ENCODE data around the gene SLC23A1. TPM values are rescaled to one million over a fixed set of nuclear protein-coding genes. Genes with fewer than 3 reads are reported as not detected.

SLC23A1 gene
- total RNA-seq, 1 donor from 2014 or later, result not detected

DNA sequence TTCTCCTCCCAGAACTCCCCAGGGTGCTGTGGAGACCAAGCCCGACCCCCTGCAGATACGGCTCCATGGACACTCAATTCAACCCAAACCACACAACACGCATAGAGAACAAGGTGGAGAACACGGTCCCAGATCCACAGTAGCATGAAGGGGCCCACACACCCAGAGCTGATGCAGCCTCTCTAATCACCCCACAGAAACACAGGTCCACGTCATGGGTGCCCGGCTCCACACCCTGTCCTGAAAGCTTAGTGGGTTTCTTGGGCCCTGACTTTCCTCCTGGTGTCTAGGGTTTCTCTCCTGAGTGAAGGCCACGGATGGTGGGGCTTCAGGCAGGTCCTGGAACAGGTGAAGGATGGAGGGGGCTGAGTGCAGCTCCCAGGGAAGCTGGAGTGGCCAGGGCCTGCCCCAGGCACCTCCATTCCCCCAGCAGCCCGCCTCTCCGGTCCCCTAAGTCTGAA lies 1.5 kb upstream of the SLC23A1 start:
- no peak overlapping the region for H3K27ac Mint-ChIP-seq (ENCODE audit: unreplicated experiment)

DNA sequence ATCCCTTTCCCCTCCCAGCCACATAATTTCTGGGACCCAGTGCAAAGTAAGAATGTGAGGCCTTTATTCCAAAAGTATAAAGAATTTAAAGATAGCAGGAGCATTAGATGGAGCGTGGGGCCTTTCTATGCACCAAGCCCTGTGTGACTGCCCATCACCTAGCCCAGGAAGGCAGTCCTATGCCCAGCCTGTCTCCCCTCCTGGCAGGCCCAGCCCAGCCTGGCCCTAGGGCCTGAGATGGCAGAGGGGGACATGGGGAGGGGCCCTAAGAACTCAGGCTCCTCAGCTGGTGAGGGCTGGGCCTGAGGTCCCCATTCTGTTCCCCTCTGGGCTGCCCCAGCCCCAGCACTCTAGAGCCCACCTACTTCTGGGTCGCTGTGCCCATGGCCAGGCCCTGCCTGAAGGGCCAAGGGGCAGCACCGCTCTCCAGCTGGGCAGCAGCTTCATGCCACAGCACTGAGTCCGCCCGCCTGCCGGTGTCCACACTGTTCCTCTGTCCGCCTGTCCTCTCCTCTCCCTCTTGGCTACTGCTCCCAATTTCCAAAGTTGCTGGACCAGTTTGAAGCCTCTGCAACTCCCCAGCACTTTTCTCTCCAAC lies 995 bp upstream of the SLC23A1 start:
- Mint-ChIP-seq H3K36me3 (ENCODE audit: low read depth) (no peaks in the 10 kb centered on the region), H3K27ac (ENCODE audit: unreplicated experiment) (no peak overlapping the region), H3K9me3 (ENCODE audit: low read depth) (no peaks in the 10 kb centered on the region), H3K4me1 (ENCODE audit: low read depth) (peaks cover 5% of the 10 kb centered on the region), H3K27me3 (ENCODE audit: low read depth) (no peaks in the 10 kb centered on the region), H3K4me3 (ENCODE audit: unreplicated experiment) (no peak overlapping the region)
- peak; percentile 84 for DNase-seq (ENCODE audit: low spot score)
- TF ChIP-seq, protein P1, sequence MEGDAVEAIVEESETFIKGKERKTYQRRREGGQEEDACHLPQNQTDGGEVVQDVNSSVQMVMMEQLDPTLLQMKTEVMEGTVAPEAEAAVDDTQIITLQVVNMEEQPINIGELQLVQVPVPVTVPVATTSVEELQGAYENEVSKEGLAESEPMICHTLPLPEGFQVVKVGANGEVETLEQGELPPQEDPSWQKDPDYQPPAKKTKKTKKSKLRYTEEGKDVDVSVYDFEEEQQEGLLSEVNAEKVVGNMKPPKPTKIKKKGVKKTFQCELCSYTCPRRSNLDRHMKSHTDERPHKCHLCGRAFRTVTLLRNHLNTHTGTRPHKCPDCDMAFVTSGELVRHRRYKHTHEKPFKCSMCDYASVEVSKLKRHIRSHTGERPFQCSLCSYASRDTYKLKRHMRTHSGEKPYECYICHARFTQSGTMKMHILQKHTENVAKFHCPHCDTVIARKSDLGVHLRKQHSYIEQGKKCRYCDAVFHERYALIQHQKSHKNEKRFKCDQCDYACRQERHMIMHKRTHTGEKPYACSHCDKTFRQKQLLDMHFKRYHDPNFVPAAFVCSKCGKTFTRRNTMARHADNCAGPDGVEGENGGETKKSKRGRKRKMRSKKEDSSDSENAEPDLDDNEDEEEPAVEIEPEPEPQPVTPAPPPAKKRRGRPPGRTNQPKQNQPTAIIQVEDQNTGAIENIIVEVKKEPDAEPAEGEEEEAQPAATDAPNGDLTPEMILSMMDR (IDR thresholded peaks at IDR 0.05), result no peak

More for the DNA sequence above, 1.5 kb upstream of the SLC23A1 start:
- Mint-ChIP-seq H3K36me3 (ENCODE audit: low read depth) (no peaks in the 10 kb centered on the region), H3K27me3 (ENCODE audit: low read depth) (no peaks in the 10 kb centered on the region), H3K4me3 (ENCODE audit: unreplicated experiment) (no peak overlapping the region), H3K9me3 (ENCODE audit: low read depth) (no peaks in the 10 kb centered on the region), H3K4me1 (ENCODE audit: low read depth) (peaks cover 5% of the 10 kb centered on the region)
- TF ChIP-seq, protein P1 (IDR thresholded peaks at IDR 0.05), result no peak
- peak; percentile 62 for DNase-seq (ENCODE audit: low spot score)

DNA sequence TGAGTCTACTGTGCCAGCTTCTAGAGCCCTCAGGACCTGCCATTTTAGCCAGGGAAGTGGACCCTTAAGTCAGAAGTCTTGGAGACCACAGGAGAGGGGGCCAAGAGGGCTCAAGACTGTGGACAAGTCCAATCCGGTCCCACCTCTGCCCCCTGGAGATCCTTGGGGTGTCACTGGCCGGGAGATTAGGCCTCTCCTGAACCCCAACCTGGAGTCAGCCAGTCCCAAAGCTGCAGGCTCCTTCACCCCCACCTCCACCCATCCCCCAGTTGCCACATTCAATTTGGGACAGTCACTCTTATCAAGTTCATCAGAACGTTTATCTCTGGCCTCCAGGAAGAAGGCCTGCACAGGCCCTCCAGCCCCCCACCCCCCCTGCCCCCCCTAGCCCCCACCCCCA lies 290 bp downstream of the SLC23A1 start:
- no peak overlapping the region for H3K27ac Mint-ChIP-seq (ENCODE audit: unreplicated experiment)
- no peaks in the 10 kb centered on the region for H3K36me3 Mint-ChIP-seq (ENCODE audit: low read depth)
- H3K27me3 Mint-ChIP-seq (ENCODE audit: low read depth), result no peaks in the 10 kb centered on the region
- DNase-seq (ENCODE audit: low spot score), result no peak
- no peaks in the 10 kb centered on the region for H3K4me1 Mint-ChIP-seq (ENCODE audit: low read depth)
- H3K9me3 Mint-ChIP-seq (ENCODE audit: low read depth), result no peaks in the 10 kb centered on the region
- no peak overlapping the region for H3K4me3 Mint-ChIP-seq (ENCODE audit: unreplicated experiment)
- TF ChIP-seq, protein P1 (IDR thresholded peaks at IDR 0.05), result no peak

DNA sequence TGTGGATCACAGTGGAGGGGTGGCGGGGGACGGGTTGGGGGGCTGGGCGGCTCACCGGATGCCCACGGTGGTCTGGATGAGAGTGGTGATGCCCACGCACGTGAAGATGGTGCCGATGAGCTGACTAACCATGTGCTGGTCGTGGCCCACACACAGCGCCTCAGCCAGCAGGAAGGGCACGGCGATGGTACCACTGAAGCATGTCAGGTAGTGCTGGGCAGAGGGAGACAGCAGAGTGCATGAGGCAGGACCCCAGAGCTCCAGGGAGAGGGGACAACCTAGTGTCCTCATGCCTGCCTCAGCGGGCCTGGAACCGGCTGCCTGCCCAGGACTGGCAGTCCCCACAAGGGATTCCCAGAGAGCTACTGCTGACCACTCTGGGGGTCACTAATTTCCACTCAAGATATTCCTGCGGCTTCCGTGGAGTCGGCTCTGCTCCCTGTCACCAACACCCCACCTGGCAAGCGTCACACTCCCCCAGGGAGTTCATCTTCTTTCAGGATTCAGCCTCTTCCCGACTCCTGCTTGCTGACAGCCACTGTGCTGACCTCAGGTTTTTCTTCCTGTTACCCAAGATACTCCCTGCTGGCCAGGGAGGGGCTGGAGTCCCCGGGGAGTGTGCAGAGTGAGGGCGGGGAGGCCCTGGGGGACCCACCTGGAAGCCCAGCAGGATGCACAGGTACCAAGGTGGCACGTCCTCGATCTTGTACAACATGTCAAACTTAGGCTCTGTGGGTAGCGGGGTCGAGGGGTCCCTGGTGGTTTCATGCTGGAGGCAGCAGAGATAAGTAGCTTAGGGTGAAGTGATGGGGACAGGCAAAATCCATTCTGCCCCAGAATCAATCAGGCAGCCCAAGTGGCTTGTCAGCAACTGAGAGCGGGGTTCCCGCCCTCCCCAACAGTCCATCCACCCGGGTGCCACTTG lies 998 bp downstream of the SLC23A1 start:
- no peak overlapping the region for H3K4me3 Mint-ChIP-seq (ENCODE audit: unreplicated experiment)
- no peaks in the 10 kb centered on the region for H3K4me1 Mint-ChIP-seq (ENCODE audit: low read depth)
- H3K9me3 Mint-ChIP-seq (ENCODE audit: low read depth), result no peaks in the 10 kb centered on the region
- H3K27ac Mint-ChIP-seq (ENCODE audit: unreplicated experiment), result no peak overlapping the region
- H3K27me3 Mint-ChIP-seq (ENCODE audit: low read depth), result no peaks in the 10 kb centered on the region
- H3K36me3 Mint-ChIP-seq (ENCODE audit: low read depth), result no peaks in the 10 kb centered on the region
- DNase-seq (ENCODE audit: low spot score), result peak; percentile 79
- TF ChIP-seq, protein P1 (IDR thresholded peaks at IDR 0.05), result no peak

DNA sequence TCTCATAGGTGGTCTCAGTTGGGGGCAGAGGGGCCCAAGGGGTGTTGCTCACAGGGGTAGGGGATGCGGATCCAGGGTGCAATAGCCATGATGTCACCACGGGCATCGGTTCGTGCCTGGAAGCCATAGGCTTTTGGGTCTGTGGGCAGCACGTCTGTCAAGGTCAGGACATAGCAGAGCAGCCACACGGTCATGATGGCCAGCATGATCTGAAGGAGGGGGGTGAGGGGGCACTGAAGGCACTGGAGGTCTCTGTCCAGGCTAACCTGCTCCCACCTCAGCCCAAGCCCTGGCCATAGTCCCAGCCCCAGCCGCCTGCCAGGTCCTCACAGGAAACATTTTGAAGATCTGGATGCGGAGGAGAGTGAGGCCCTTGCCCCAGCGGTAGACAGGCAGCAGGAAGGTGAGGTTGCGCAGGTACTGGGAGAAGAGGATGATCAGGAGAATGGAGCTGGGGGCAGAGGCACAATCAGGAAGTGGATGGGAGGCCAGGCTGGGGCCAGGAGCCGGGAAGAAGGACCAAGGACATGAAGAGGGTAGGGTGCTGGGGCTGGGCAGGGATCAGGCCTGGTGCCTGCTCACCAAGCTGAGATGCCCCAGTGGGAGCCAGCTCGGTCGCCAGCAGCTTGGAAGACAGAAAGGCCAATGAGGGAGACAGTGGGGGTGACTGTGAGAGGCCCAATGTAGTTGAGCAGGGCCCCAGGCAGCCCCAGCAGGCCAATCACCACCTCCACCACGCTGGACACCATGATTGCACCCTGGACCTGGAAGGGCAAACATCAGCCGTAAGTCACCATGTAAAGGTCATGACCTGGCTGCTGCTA lies 3.3 kb downstream of the SLC23A1 start:
- DNase-seq (ENCODE audit: low spot score), result peak; percentile 63
- Mint-ChIP-seq H3K9me3 (ENCODE audit: low read depth) (no peaks in the 10 kb centered on the region), H3K4me1 (ENCODE audit: low read depth) (no peaks in the 10 kb centered on the region), H3K36me3 (ENCODE audit: low read depth) (no peaks in the 10 kb centered on the region), H3K4me3 (ENCODE audit: unreplicated experiment) (no peak overlapping the region), H3K27me3 (ENCODE audit: low read depth) (no peaks in the 10 kb centered on the region), H3K27ac (ENCODE audit: unreplicated experiment) (no peak overlapping the region)
- TF ChIP-seq, protein P1 (IDR thresholded peaks at IDR 0.05), result no peak

Data from chondrocyte (in vitro differentiated cells).